ENCODE data around the gene GH2.
A peak's percentile ranks its signal among the peaks of the same experiment; 100 is the strongest.
"Not testable (repeated sequence)": the region's sequence is repeated elsewhere in the genome, so short reads cannot be mapped to it uniquely, and the experiment has no call there.

GH2 gene

GRCh38 chr17:63894021-63894420 is 12.3 kb upstream of the GH2 start:
- POLR2A ChIA-PET; DNase-seq (ENCODE audit: extremely low spot score); CTCF ChIA-PET: not testable (repeated sequence)

GRCh38 chr17:63892316-63893037 is 10.7 kb upstream of the GH2 start:
- POLR2A ChIA-PET; DNase-seq (ENCODE audit: extremely low spot score); CTCF ChIA-PET: not testable (repeated sequence)

- CTCF ChIA-PET: interaction anchor here (0.5 to 2.2 kb wide), 11 partner anchors 9 to 440 kb away, joined by 3 to 9 read pairs (median 3); partner anchors contain the start of genes CSHL1 and GH1
- DNase-seq (ENCODE audit: extremely low spot score); POLR2A ChIA-PET: not testable (repeated sequence)
These were observed 7.5 kb upstream of the GH2 start for GRCh38 chr17:63889026-63889848.

- DNase-seq (ENCODE audit: extremely low spot score); CTCF ChIA-PET; POLR2A ChIA-PET: not testable (repeated sequence)
These were observed 3.4 kb upstream of the GH2 start for GRCh38 chr17:63885119-63885518.

GRCh38 chr17:63882626-63883126 is 932 bp upstream of the GH2 start:
- CTCF ChIA-PET: interaction anchor here (0.6 to 0.9 kb wide), 2 partner anchors 38 to 137 kb away, joined by 3 read pairs; partner anchors contain the start of gene ICAM2
- POLR2A ChIA-PET; DNase-seq (ENCODE audit: extremely low spot score): not testable (repeated sequence)

GRCh38 chr17:63881337-63881736 is 407 bp downstream of the GH2 start:
- POLR2A ChIA-PET: not testable (repeated sequence)
- DNase-seq (ENCODE audit: extremely low spot score): peak; percentile 15
- CTCF ChIA-PET: interaction anchor here (0.6 to 1.5 kb wide), 5 partner anchors 11 to 180 kb away, joined by 3 to 7 read pairs (median 3); no protein-coding TSS in a partner anchor

- TF ChIP-seq ARNT (IDR thresholded peaks at IDR 0.05) (no peak), FOXM1 (IDR thresholded peaks at IDR 0.05; ENCODE audit: borderline replicate concordance) (no peak), SP1 (IDR thresholded peaks at IDR 0.05) (no peak), PKNOX1 (IDR thresholded peaks at IDR 0.05) (no peak), CTBP1 (IDR thresholded peaks at IDR 0.05; ENCODE audit: borderline replicate concordance) (no peak), FOXK2 (IDR thresholded peaks at IDR 0.05) (no peak), FOXA1 (IDR thresholded peaks at IDR 0.05) (no peak), NFRKB (IDR thresholded peaks at IDR 0.05) (no peak)
- ChIA-PET POLR2A (no interaction called here), CTCF (interaction anchor here (1.1 to 1.5 kb wide), 2 partner anchors 15 to 179 kb away, joined by 3 to 7 read pairs; no protein-coding TSS in a partner anchor)
- DNase-seq (ENCODE audit: extremely low spot score): no peak
These were observed 1.0 kb downstream of the GH2 start for GRCh38 chr17:63880706-63881105.

GRCh38 chr17:63878413-63878812 is 3.3 kb downstream of the GH2 start:
- DNase-seq (ENCODE audit: extremely low spot score); POLR2A ChIA-PET: not testable (repeated sequence)
- CTCF ChIA-PET: interaction anchor here (0.7 kb wide), 1 partner anchor 50 kb away, joined by 3 read pairs; no protein-coding TSS in a partner anchor

GRCh38 chr17:63874693-63875092 is 7.1 kb downstream of the GH2 start:
- DNase-seq (ENCODE audit: extremely low spot score); POLR2A ChIA-PET; CTCF ChIA-PET: not testable (repeated sequence)

GRCh38 chr17:63874061-63874626 is 7.6 kb downstream of the GH2 start:
- DNase-seq (ENCODE audit: extremely low spot score); CTCF ChIA-PET; POLR2A ChIA-PET: not testable (repeated sequence)

- CTCF ChIA-PET; POLR2A ChIA-PET; DNase-seq (ENCODE audit: extremely low spot score): not testable (repeated sequence)
These were observed 8.2 kb downstream of the GH2 start, which contains the start of gene CSH2 for GRCh38 chr17:63873577-63873976. Gene CSH2, minus strand, starts transcription at chr17:63873677. Its CDS starts 63 bp downstream, at chr17:63873614.

GRCh38 chr17:63871646-63872365 is 9.9 kb downstream of the GH2 start:
- DNase-seq (ENCODE audit: extremely low spot score); POLR2A ChIA-PET; CTCF ChIA-PET: not testable (repeated sequence)

- POLR2A ChIA-PET; DNase-seq (ENCODE audit: extremely low spot score): not testable (repeated sequence)
- CTCF ChIA-PET: interaction anchor here (0.8 kb wide), 1 partner anchor 11 kb away, joined by 3 read pairs; the partner anchor contains the start of gene GH2
These were observed 11.5 kb downstream of the GH2 start for GRCh38 chr17:63870292-63870665.

- POLR2A ChIA-PET; DNase-seq (ENCODE audit: extremely low spot score): not testable (repeated sequence)
- CTCF ChIA-PET: interaction anchor here (0.8 kb wide), 1 partner anchor 12 kb away, joined by 3 read pairs; the partner anchor contains the start of gene GH2
These were observed 12.1 kb downstream of the GH2 start for GRCh38 chr17:63869491-63870291.
